HG02840 (cell line): Measurements from ENCODE around the gene SLC2A11.
"Not testable (repeated sequence)": the region's sequence is repeated elsewhere in the genome, so short reads cannot be mapped to it uniquely, and the experiment has no call there.

Experiments used
- ATAC-seq: cut with Tn5 transposase; IDR thresholded peaks from one replicate; pipeline ENCODE4 v1.9.1; 2021; ENCODE audit warnings: mild to moderate bottlenecking, moderate library complexity, moderate number of reproducible peaks; ENCODE audit not compliant: unreplicated experiment, low FRiP score

SLC2A11 gene

GRCh38 chr22:23845265-23846080, 12.2 kb upstream of the SLC2A11 start:
- ATAC-seq, result no peak

GRCh38 chr22:23846081-23846469, 11.6 kb upstream of the SLC2A11 start:
- no peak for ATAC-seq

DNA sequence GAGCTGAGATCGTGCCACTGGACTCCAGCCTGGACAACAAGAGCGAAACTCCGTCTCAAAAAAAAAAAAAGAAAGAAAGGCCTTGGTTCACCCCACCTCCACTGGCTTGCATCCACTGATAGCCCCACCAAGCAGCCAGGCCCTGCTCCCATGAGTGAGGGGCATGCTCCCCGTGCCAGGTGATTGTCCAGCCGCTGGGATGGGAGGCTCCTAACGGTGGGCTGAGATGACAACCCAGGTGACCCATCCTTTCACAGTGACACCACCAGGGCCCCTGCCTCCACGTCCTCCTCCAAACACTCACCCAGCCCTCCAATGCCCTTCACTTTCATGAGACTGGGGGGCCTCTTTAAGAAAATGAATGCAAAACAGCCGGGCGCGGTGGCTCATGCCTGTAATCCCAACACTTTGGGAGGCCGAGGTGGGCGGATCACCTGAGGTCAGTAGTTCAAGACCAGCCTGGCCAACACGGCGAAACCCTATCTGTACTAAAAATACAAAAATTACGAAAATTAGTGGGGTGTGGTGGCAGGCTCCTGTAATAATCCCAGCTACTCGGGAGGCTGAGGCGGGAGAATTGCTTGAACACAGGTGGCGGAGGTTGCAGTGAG, 10.3 kb upstream of the SLC2A11 start:
- no peak for ATAC-seq

- ATAC-seq, result no peak
Measured at GRCh38 chr22:23847991-23848864, 9.4 kb upstream of the SLC2A11 start.

- no peak for ATAC-seq
Measured at GRCh38 chr22:23849009-23850006, 8.4 kb upstream of the SLC2A11 start.

GRCh38 chr22:23850136-23850611, 7.5 kb upstream of the SLC2A11 start:
- no peak for ATAC-seq

- peak; percentile 45 for ATAC-seq
Measured at GRCh38 chr22:23856721-23857605, 712 bp upstream of the SLC2A11 start.

DNA sequence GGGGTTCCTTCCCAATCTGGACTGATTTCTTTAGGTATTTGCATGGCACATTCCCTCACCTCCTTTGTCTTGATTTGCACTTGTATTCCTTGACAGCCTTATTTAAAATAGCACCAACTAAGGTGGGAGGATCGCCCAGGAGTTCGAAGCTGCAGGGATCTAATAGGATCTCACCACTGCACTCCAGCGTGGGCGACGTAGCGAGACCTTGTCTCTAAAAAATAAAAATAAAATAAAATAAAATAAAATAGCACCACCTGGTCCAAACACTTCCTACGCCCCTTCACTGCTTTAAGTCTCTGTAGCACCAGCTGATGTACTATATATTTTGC, 775 bp downstream of the SLC2A11 start:
- no peak for ATAC-seq

DNA sequence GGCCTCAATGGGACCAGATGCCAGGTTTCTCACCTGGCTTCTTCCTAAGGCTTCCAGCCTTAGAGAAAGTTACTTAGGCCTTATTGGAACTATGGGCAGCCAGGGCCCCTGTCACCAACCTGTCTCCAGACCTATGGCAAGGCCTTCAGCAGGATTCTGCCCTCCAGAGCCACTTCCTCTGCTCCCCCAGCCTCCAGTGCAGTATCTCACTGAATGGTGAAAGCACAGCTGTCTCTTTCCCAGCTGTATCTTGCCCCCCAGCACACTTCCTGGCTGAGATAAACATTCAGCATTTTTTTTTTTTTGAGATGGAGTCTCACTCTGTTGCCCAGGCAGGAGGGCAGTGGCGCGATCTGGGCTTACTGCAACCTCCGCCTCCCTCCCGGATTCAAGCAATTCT, 1.5 kb downstream of the SLC2A11 start:
- ATAC-seq, result no peak

- ATAC-seq, result not testable (repeated sequence)
Measured at GRCh38 chr22:23860187-23860586, 2.5 kb downstream of the SLC2A11 start.

DNA sequence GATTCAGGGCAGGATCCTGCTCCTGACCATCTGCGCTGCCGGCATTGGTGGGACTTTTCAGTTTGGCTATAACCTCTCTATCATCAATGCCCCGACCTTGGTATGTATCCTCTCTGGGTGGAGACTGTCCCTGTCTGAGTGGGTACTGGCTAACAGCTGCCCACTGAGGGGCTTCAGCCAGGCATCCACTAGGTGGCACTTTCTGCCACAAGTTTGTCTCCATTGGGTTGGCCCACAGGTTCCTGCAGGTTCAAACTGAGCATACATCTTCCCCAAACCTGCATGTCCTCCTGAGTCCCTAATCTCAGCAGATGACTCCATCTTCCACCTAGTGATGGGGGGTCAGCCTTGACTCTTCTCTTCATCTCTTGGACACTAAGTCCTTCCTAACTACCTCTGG, 4.4 kb downstream of the SLC2A11 start:
- ATAC-seq, result no peak

DNA sequence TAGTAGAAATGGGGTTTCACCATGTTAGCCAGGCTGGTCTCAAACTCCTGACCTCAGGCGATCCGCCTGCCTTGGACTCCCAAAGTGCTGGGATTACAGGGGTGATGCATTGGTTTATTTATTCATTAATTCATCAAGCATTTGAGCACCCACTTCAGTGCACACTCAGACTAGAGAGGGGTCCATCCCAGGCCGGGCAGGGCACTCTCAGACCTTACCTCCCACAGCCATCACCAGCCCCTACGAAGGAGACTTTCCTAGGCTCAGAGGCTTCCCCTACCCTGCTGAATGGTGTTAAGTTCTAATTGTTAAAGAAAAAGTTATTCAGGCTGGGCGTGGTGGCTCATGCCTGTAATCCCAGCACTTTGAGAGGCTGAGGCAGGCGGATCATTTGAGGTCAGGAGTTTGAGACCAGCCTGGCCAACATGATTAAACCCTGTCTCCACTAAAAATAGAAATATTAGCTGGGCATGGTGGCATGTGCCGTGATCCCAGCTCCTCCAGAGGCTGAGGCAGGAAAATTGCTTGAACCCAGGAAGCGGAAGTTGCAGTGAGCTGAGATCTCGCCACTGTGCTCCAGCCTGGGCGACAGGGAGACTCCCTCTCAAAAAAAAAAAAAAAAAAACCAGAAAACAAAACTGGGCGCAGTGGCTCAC, 7.0 kb downstream of the SLC2A11 start:
- ATAC-seq, result not testable (repeated sequence)

DNA sequence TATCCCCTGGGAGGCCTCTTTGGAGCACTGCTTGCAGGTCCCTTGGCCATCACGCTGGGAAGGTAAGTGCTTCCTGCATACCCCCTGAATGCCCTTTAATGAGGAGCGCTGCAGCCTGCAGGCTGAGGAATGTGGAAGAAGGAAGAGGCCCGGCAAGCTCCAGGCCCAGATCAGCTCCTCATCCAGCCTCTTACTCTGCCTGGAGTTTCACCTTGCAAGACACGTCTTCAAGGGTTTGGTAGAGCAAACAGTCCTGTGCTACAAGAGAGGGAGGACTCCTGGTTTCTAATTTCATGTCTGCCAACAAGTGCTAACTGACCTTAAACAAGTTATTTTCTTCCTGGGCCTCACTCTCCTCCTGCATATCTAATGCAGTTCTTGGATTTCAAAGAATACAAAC, 10.9 kb downstream of the SLC2A11 start:
- no peak for ATAC-seq

DNA sequence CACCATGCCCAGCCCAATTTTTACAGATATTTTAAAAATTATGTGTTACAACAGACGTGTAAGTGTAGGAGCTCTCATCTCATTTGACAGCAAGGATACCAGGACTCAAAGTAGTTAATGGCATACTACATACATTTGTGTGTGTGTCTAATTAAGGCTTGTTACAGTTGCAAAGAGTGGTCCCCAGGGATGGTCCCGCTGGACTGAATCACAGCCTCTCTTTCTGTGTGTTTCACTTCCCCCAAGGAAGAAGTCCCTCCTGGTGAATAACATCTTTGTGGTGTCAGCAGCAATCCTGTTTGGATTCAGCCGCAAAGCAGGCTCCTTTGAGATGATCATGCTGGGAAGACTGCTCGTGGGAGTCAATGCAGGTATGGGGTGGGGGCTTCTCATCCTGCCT, 17.2 kb downstream of the SLC2A11 start:
- no peak for ATAC-seq

DNA sequence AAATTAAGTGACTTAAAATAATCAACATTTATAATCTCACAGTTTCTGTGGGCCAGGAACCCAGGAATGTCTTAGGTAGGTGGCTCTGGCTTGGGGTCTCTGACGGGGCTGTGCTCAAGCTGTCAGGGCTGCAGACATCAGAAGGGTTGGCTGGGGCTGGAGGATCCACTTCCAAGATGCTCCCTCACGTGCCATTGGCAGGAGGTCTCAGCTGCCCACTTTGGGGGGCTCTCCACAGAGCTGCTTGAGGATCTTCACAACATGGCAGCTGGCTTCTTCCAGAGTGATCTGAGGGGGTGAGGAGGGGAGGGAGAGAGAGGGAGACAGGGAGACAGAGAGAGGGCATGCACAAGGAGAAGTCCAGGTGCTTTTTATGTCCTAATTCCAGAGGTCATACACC, 18.1 kb downstream of the SLC2A11 start:
- no peak for ATAC-seq

GRCh38 chr22:23877566-23877965, 19.9 kb downstream of the SLC2A11 start:
- no peak for ATAC-seq

GRCh38 chr22:23878219-23878618, 20.5 kb downstream of the SLC2A11 start:
- no peak for ATAC-seq

- ATAC-seq, result no peak
Measured at GRCh38 chr22:23882370-23882769, 24.7 kb downstream of the SLC2A11 start.
